Activated B cell treated with CpG ODN at 0.5 μM for 24 hours (primary cell): ENCODE results near the gene COL4A6. TPM values are rescaled to one million over a fixed set of nuclear protein-coding genes. Genes with fewer than 3 reads are reported as not detected.

ENCODE experiments used
- ATAC-seq: fragments of 200-7000 bp; cut with Tn5 transposase; one replicate; pipeline ENCODE4 v1.10.0; 2021; ENCODE audit warnings: low read depth, mild to moderate bottlenecking, moderate library complexity
- CTCF ChIA-PET: fragments of 350-600 bp; sonication (Branson Sonifier 250); formaldehyde crosslinking; loops from one replicate; lab custom pipeline; 2021; ENCODE audit warnings: antibody characterized with exemption; lab: Charles Lee
- POLR2A ChIA-PET: fragments of 350-600 bp; sonication (Branson Sonifier 250); formaldehyde crosslinking; loops from one replicate; lab custom pipeline; 2021; ENCODE audit warnings: antibody characterized with exemption; lab: Charles Lee
- DNase-seq: peaks from one replicate; pipeline ENCODE4 v3.0.0; 2022
- H3K27ac Mint-ChIP-seq: one replicate; pipeline ENCODE4 v1.8.0; 2020; ENCODE audit warnings: mixed read lengths
- H3K27me3 Mint-ChIP-seq: one replicate; pipeline ENCODE4 v1.8.0; 2021; ENCODE audit warnings: mixed read lengths
- H3K36me3 Mint-ChIP-seq: one replicate; pipeline ENCODE4 v1.8.0; 2021; ENCODE audit warnings: low read depth, mixed read lengths
- H3K4me1 Mint-ChIP-seq: one replicate; pipeline ENCODE4 v1.8.0; 2021; ENCODE audit warnings: mixed read lengths
- H3K4me3 Mint-ChIP-seq: one replicate; pipeline ENCODE4 v1.8.0; 2020; ENCODE audit warnings: mild to moderate bottlenecking, mixed read lengths
- H3K9me3 Mint-ChIP-seq: one replicate; pipeline ENCODE4 v1.8.0; 2020; ENCODE audit warnings: mixed read lengths
- intact Hi-C: fragments of 100-400 bp; cut with micrococcal nuclease; formaldehyde crosslinking; loops from one replicate; pipeline ENCODE4 v1.15.1; 2024
- total RNA-seq: library from RNA; stranded (reverse); gene quantifications from 2 replicates; pipeline ENCODE4 v1.2.3, GENCODE V29; 2022
- TF ChIP-seq, protein P1 (sequence below): fragments of 200-600 bp; IDR thresholded peaks from one replicate; pipeline ENCODE4 v1.8.0; 2022; ENCODE audit warnings: antibody characterized with exemption, mild to moderate bottlenecking

COL4A6 gene
- total RNA-seq, 1 donor from 2014 or later: not detected

DNA sequence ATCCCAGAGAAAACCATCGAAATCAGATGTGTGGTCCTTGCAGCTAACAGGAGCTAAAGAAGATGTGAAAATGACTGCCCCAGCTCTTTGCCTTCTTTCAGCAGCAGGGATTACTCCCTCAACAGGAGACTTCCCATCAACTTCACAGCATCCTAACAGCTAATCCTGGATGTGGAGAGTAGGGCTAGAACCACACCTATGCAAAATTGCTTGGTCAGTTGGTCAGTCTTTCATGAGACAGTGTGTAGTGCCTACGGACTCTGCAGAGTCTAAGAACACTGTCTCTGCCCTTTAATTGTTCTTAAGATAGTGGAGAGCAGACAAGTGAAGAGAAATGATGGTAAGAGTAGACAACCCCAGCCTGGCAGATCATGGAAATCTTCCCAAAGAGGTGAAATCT, 133.5 kb downstream of the COL4A6 start:
- POLR2A ChIA-PET: no interaction called here
- no peaks in the 10 kb centered on the region for H3K9me3 Mint-ChIP-seq
- DNase-seq (no peak), ATAC-seq (no peak)
- H3K36me3 Mint-ChIP-seq: no peaks in the 10 kb centered on the region
- intact Hi-C loops: no loop called here
- TF ChIP-seq, protein P1, sequence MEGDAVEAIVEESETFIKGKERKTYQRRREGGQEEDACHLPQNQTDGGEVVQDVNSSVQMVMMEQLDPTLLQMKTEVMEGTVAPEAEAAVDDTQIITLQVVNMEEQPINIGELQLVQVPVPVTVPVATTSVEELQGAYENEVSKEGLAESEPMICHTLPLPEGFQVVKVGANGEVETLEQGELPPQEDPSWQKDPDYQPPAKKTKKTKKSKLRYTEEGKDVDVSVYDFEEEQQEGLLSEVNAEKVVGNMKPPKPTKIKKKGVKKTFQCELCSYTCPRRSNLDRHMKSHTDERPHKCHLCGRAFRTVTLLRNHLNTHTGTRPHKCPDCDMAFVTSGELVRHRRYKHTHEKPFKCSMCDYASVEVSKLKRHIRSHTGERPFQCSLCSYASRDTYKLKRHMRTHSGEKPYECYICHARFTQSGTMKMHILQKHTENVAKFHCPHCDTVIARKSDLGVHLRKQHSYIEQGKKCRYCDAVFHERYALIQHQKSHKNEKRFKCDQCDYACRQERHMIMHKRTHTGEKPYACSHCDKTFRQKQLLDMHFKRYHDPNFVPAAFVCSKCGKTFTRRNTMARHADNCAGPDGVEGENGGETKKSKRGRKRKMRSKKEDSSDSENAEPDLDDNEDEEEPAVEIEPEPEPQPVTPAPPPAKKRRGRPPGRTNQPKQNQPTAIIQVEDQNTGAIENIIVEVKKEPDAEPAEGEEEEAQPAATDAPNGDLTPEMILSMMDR: no peak
- no peaks in the 10 kb centered on the region for H3K4me1 Mint-ChIP-seq
- CTCF ChIA-PET: no interaction called here
- no peaks in the 10 kb centered on the region for H3K27me3 Mint-ChIP-seq
- no peak overlapping the region for H3K4me3 Mint-ChIP-seq
- H3K27ac Mint-ChIP-seq: no peak overlapping the region

DNA sequence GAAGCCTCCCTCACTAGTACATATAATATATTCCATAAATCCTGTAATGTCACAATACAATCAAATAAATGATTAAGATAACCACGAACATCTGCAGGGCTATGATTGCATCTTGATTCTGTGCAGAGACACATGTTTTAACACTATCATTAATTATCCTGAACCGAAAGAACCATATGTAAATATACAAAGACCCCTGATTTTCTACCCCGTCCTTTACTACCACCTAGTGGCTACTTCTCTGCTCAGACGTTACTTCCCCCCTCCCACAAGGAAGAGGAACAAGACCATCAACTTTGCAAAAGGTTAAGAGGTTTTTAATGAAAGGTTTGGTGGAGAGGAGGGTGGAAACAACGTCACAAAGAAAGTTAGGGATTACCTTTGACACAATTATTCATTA, 134.0 kb downstream of the COL4A6 start:
- Mint-ChIP-seq H3K9me3 (no peaks in the 10 kb centered on the region), H3K36me3 (no peaks in the 10 kb centered on the region), H3K27me3 (no peaks in the 10 kb centered on the region), H3K4me1 (no peaks in the 10 kb centered on the region), H3K27ac (no peak overlapping the region), H3K4me3 (no peak overlapping the region)
- TF ChIP-seq, protein P1: no peak
- ATAC-seq: no peak
- POLR2A ChIA-PET: no interaction called here
- CTCF ChIA-PET: no interaction called here
- no peak for DNase-seq
- intact Hi-C loops: no loop called here

DNA sequence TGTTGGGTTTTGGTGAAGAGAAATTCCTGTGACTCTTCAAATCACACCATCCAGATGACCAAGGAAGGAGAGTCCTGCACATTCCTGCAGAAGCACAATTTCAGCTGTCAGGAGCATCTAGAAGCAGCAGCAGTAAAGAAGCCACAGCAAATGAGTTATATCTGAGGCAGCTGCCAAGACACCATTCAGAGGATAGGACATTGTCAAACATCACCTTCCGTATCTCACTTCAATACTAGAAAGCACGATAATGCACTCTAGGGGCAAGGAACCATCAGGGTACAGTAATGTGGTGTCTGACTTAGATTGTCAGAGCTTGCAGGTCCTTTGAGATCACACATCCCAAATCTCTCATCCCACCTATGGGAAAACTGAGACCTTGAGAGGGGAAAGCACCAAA, 134.5 kb downstream of the COL4A6 start:
- ChIA-PET POLR2A (no interaction called here), CTCF (no interaction called here)
- H3K27ac Mint-ChIP-seq: no peak overlapping the region
- H3K36me3 Mint-ChIP-seq: no peaks in the 10 kb centered on the region
- no peak for DNase-seq
- no peak for ATAC-seq
- no peaks in the 10 kb centered on the region for H3K9me3 Mint-ChIP-seq
- TF ChIP-seq, protein P1: no peak
- H3K4me1 Mint-ChIP-seq: no peaks in the 10 kb centered on the region
- intact Hi-C loops: no loop called here
- no peaks in the 10 kb centered on the region for H3K27me3 Mint-ChIP-seq
- H3K4me3 Mint-ChIP-seq: no peak overlapping the region

DNA sequence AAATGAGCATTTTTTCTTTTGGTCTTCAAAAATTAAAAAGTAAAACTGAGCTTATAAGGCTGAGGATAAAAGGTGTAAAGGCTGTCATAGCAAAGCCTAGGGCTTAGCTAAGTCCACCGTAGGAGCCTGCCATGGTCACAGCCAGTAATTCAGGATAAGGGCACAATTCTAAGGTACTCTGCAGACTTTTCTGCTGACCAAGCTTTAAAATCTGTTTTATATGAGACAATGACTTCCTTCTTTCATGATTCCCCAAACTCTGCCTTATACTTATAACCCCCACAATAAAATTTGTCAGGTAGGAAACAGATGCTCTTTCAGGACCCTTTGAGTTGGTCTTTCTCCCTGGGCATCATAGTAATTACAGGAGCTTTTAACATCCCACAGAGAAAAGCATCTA, 138.5 kb downstream of the COL4A6 start:
- intact Hi-C loops: no loop called here
- no peak for ATAC-seq
- no peak overlapping the region for H3K27ac Mint-ChIP-seq
- DNase-seq: no peak
- H3K36me3 Mint-ChIP-seq: no peaks in the 10 kb centered on the region
- H3K4me1 Mint-ChIP-seq: no peaks in the 10 kb centered on the region
- POLR2A ChIA-PET: no interaction called here
- no peaks in the 10 kb centered on the region for H3K9me3 Mint-ChIP-seq
- H3K4me3 Mint-ChIP-seq: no peak overlapping the region
- TF ChIP-seq, protein P1: no peak
- H3K27me3 Mint-ChIP-seq: no peaks in the 10 kb centered on the region
- CTCF ChIA-PET: no interaction called here

DNA sequence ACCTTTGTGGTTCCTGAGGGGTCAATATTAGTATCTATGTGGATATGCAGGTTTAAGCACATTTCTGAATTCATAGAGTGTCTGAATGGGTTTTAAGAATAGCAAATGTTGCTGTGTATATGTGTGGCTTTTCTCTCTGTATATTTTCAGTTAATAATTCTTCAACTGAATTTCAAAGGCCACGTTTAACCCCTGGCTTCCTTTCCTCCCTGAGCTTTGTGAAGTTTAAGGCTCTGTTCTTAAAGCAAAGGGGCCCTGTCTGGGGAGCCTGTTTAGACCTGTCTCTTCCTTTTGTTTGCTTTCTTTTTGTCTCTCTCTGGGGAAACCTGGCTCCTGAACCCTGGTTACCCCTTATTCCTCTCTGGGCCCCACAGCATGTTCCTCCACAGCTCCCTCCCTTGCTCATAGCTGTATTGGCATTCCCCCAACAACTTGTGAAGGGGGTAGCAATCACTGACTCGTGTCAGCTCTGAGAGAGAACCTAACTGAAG, 139.1 kb downstream of the COL4A6 start:
- H3K4me3 Mint-ChIP-seq: no peak overlapping the region
- TF ChIP-seq, protein P1: no peak
- ChIA-PET CTCF (no interaction called here), POLR2A (no interaction called here)
- ATAC-seq (no peak), DNase-seq (no peak)
- H3K9me3 Mint-ChIP-seq: no peaks in the 10 kb centered on the region
- no peaks in the 10 kb centered on the region for H3K27me3 Mint-ChIP-seq
- no peaks in the 10 kb centered on the region for H3K36me3 Mint-ChIP-seq
- intact Hi-C loops: no loop called here
- no peaks in the 10 kb centered on the region for H3K4me1 Mint-ChIP-seq
- no peak overlapping the region for H3K27ac Mint-ChIP-seq
